Measurements from ENCODE around the gene FTCD. TPM values are rescaled to one million over a fixed set of nuclear protein-coding genes. Genes with fewer than 3 reads are reported as not detected.

Gene FTCD
- total and polyA plus RNA-seq, 9 of the 15 experiments (the other 6 are each of a cell fraction or from before 2014, with no cell fraction given) = 0.11 to 1.6 (median 0.67) TPM; not detected in 5

GRCh38 chr21:46149205-46149901 is 6.0 kb downstream of the FTCD start:
- in situ Hi-C loops (cut with MboI) (no loop called here), intact Hi-C loops (cut with micrococcal nuclease) (loop anchor here (10.0 kb wide), 2 partner anchors 135 to 315 kb away; partner anchors contain the start of genes MCM3AP and YBEY)
- BruUV-seq (replicated peaks) = no TSS peak
- peaks cover 15 to 80% of the 10 kb centered on the region in 2 experiments for H3K4me1 ChIP-seq (replicated peaks in 1 of 2; ENCODE audit: control insufficient read depth in 2 of 2, insufficient read depth in 2 of 2, low read length in 2 of 2)
- no peaks in the 10 kb centered on the region for H3K9me1 ChIP-seq (ENCODE audit: control insufficient read depth, insufficient read depth, low read length)
- WGBS (ENCODE audit: insufficient coverage, low coverage, missing lambda C conversion rate) = 58% methylated on average over 21 of the region's 22 CpGs
- ChIA-PET POLR2A (interaction anchor here (0.7 to 0.8 kb wide), 2 partner anchors 29 to 232 kb away, joined by 3 to 4 read pairs; no protein-coding TSS in a partner anchor), CTCF (ENCODE audit: low intra/inter-chr PET ratio) (no interaction called here)
- peak overlapping the region in 1 of 2 experiments; percentile 18; a peak in 2 of 4 replicates for H3K9ac ChIP-seq (ENCODE audit: insufficient read depth in 1 of 2, low read depth in 2 of 2, low read length in 2 of 2)
- peak; percentile 62; the same call in 1 of the 2 replicates for TF ChIP-seq ESRRA (IDR thresholded peaks at IDR 0.05; ENCODE audit: borderline replicate concordance, low read depth)
- TF ChIP-seq HMG20A (CRISPR knock-in tag; conservative IDR thresholded peaks at IDR 0.05) = no peak
- TF ChIP-seq CEBPG (CRISPR knock-in tag; IDR thresholded peaks at IDR 0.05) = no peak
- TF ChIP-seq CEBPG (tag; conservative IDR thresholded peaks at IDR 0.05 in 1 of 2, IDR thresholded peaks at IDR 0.05 in 1 of 2) = no peak
- no peak for TF ChIP-seq FOXA3 (CRISPR knock-in tag; conservative IDR thresholded peaks at IDR 0.05 in 1 of 2, IDR thresholded peaks at IDR 0.05 in 1 of 2)
- no peak for TF ChIP-seq RB1 (IDR thresholded peaks at IDR 0.05; ENCODE audit: low read depth)
- no peak for TF ChIP-seq SOX6 (IDR thresholded peaks at IDR 0.05)
- no peak for TF ChIP-seq HNRNPLL (IDR thresholded peaks at IDR 0.05; ENCODE audit: low read depth, low read length, poor library complexity, severe bottlenecking)
- 0 out of 2 replicates have a peak, but pooled peaks have one; percentile 7 for TF ChIP-seq CEBPB (tag; IDR thresholded peaks at IDR 0.05)
- TF ChIP-seq ZBTB33 (CRISPR knock-in tag; IDR thresholded peaks at IDR 0.05) = peak; percentile 35; the same call in 1 of the 2 replicates
- no peak for TF ChIP-seq MCM5 (IDR thresholded peaks at IDR 0.05; ENCODE audit: low read depth)
- no peak for TF ChIP-seq CEBPZ (IDR thresholded peaks at IDR 0.05; ENCODE audit: borderline replicate concordance, low read depth, low read length)
- H3K36me3 ChIP-seq (ENCODE audit: control insufficient read depth, insufficient read depth, low read length) = no peaks in the 10 kb centered on the region
- no peaks in the 10 kb centered on the region; the same call in 2 of the 3 replicates for H3K79me2 ChIP-seq (ENCODE audit: control insufficient read depth, insufficient read depth, low read length)
- DNase-seq (ENCODE audit: extremely low read depth in 1 of 4, low spot score in 3 of 4) = no peak
- H4K20me1 ChIP-seq (replicated peaks; ENCODE audit: control insufficient read depth, insufficient read depth, low read length) = no peaks in the 10 kb centered on the region
- H2AFZ ChIP-seq (ENCODE audit: low read depth, low read length) = no peak overlapping the region
- ATAC-seq = no peak
- no peaks in the 10 kb centered on the region for H3K9me3 ChIP-seq (replicated peaks; ENCODE audit: control insufficient read depth, insufficient read depth, low read depth, low read length)
- no peak overlapping the region for H3K27ac ChIP-seq (ENCODE audit: extremely low read depth, low read depth, low read length)
- H3K4me2 ChIP-seq (ENCODE audit: insufficient read depth, low read length) = no peak overlapping the region
- FAIRE-seq = peak; percentile 26
- no peak overlapping the region for H3K4me3 ChIP-seq
- H3K27me3 ChIP-seq (ENCODE audit: control insufficient read depth in 2 of 2, insufficient read depth in 2 of 2, low read length in 2 of 2) = no peaks in the 10 kb centered on the region
